ENCODE results near the gene CLASP2.
A peak's percentile ranks its signal among the peaks of the same experiment; 100 is the strongest.
"Not testable (repeated sequence)": the region's sequence is repeated elsewhere in the genome, so short reads cannot be mapped to it uniquely, and the experiment has no call there.

The CLASP2 gene

GRCh38 chr3:33526787-33527186 lies 191.3 kb downstream of the CLASP2 start:
- DNase-seq: no peak

- DNase-seq: no peak
Observed at GRCh38 chr3:33525232-33525631, 192.8 kb downstream of the CLASP2 start.

DNA sequence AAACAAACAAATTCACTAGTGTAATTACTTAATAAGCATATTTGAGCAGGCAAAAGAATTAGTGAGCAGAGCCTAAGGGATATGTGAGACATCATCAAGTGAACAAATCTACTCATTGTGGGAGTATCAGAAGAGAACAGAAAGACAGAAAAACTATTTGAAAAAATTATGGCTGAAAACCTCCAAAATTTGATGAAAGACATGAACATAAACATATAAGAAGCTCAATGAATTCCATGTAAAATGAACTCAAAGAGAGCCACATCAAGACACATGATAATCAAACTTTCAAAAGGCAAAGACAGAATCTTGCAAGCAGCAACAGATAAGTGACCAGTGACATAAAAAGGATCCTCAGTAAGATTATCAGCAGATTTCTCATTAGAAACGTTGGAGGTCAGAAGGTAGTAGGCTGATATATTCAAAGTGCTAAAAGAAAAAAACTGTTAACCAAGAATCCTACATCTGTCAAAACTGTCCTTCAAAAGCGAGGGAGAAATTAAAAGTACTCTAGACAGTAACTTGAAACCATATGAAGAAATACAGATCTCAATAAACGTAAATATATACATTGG lies 194.9 kb downstream of the CLASP2 start:
- DNase-seq: no peak

DNA sequence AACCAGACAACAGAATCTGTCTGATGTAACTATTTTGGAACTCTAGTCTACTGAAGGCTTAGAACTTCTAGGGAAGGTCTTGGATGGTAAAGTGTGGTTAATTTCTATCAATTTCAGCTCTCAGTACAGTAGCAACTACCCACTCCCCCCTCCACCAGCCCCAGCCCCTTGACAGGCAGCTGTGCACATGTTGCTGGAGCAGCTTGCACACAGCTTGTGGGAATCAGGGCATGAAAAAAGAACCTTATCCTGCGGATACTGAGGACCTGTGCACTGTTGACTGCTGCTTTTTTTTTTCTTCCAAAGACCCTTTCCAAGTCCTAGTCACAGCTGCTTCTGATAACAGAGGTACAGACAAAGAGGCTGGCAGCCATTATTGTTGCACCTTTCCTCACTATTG lies 196.3 kb downstream of the CLASP2 start:
- no peak for DNase-seq

- DNase-seq: no peak
Observed at GRCh38 chr3:33513262-33513863, 204.7 kb downstream of the CLASP2 start.

- no peak for DNase-seq
Observed at GRCh38 chr3:33505027-33505426, 213.0 kb downstream of the CLASP2 start.

GRCh38 chr3:33496449-33496848 lies 221.6 kb downstream of the CLASP2 start:
- DNase-seq: no peak

DNA sequence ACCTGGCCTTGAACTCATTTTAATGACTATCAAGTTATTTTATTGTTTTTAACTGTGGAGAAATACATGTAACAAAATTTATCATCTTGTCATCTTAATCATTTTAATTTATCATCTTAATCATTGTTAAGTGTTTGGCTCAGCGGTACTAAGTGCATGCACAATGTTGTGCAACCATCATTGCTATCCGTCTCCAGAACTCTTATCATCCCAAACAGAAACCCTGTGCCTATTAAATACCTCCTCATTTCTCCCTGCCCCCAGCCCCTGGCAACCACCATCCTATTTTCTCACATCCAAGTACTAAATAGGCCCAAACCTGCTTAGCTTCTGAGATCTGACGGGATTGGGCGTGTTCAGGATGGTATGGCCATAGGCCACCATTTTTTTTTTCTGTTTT lies 226.3 kb downstream of the CLASP2 start:
- no peak for DNase-seq

DNA sequence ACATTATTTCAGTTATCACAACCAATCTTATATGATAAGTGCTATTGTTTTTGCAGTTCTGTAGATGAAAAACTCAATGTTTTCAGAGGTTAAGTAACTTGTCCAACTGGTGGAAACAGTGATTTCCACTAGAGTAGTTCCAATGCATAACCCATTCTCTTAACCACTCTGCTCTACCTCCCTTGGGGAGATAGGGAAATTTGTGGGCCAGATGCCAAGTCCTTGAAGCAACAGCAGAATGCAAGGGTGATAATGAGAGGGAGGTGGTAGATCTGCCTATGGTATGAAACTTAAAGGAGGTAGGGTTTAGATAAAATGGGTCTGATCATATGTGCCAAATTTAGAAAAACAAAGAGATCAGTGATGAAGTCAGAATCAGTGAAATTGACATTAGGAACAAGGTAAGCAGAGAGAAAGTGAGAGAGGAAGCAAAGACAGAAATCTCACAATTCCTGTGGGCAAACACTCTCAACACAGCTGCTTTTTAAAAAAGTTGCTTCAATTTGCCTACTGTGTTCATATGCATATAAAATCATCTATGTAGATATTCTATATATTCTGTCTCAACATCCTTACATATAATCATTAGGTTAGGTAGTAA lies 227.3 kb downstream of the CLASP2 start:
- peak; percentile 40 for DNase-seq

DNA sequence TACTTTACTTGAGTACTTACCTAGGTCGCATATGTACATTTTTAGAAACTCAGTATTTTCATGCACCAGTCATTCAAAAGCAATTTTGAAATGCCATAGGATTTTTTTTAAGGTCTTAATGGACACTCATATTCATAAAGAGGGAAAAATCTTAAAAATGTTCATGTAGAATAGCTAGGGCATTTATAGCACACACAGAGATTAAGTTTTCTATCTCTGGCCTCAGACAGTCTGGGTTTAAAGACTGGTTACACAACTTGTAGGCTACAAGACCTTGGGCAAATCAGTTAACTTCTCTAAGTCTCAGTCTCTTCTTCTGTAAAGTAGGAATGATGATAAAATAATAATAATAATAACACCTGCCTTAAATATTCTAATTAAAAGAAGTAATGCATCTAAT lies 229.4 kb downstream of the CLASP2 start:
- no peak for DNase-seq

DNA sequence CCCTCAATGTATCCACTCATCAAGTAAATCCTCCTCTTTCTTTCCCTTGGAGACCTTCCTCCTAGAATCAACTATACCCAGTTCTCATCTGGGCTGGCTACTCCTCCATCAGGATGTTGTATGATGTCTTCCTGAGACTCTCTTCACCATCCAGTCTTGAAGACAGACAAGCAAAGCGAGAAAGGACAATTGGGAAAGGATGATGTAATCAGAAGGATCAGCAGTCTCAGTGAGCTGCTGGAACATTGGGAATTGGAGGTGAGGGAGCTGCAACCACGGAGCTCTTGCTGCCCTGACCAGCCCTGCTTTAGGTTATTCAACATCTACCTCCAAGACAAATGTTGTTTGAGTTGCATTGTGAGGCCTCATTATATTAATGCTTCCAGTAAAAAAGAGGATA lies 229.8 kb downstream of the CLASP2 start:
- DNase-seq: no peak

- no peak for DNase-seq
Observed at GRCh38 chr3:33482111-33482521, 235.9 kb downstream of the CLASP2 start.

GRCh38 chr3:33474896-33475295 lies 243.2 kb downstream of the CLASP2 start:
- no peak for DNase-seq

GRCh38 chr3:33473813-33474212 lies 244.2 kb downstream of the CLASP2 start:
- no peak for DNase-seq

DNA sequence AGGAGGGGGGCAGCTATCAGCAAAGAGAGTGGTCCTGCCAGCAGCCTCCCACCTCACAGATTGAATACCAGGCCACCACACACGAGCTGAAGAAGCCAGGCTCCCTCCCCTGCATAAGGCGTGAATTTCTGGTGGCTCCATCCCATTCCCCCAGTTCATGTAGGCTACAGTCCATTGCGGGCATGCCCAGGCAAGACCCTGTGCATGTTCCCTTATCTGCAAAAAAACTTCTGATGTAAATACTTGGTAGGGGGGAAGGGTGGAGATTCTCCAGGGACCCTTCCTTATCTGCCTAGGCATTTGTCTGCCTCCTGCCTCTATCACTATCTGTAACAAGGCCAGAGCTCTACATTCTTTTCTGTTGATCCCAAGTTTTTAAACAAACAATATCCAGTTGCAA lies 250.3 kb downstream of the CLASP2 start:
- DNase-seq: no peak

DNA sequence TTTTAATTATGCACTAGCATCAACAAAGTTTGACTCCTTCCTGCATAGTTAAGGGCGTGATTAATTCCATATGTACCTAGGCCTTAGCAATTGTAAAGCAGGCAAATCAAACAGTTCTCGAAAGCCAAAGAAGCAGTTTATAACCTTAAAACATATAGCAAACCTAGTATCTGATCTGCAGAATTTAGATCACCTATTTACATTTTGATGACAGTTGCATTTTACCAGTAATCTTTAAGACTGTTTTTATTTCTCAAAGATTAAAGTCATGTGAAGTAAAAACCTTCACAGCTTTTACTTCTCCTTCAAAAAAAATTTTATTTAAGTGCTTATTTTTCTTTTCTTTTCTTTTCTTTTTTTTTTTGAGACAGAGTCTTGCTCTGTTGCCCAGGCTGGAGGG lies 257.0 kb downstream of the CLASP2 start:
- no peak for DNase-seq

- not testable (repeated sequence) for DNase-seq
Observed at GRCh38 chr3:33459577-33459976, 258.5 kb downstream of the CLASP2 start.

DNA sequence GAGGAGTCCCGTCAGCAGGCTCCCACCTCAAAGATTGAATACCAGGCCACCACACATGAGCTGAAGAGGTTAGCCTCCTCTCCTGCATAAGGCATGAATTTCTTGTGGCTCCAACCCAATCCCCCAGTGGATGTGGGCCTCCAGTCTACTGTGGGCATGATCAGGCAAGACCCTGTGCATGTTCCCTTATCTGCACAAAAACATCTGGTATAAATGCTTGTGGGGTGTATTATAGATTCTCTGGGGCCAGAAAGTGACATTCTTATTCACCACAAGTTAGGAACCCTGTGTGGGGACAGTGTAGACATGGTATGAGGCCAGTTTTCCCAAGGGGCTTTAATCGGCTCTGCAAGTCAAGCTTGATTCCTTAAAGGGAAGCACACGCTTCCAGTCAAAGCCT lies 259.6 kb downstream of the CLASP2 start:
- no peak for DNase-seq

DNA sequence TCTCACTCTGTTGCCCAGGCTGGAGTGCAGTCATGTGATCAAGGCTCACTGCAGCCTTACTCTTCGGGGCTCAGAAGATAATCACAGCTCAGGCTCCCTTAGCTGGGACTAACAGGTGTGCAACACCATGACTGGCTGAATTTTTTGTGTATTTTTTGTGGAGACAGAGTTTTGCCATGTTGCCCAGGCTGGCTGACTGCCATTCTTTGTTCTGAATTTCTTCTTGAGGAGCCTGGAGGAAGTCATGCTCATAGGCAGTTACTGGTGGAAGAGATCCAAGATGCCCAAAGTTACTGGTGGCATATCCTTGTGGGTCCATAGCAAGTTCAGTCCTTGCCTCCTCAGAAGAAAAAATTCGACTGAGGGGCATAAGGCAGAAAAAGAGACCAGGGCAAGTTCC lies 261.3 kb downstream of the CLASP2 start:
- no peak for DNase-seq

- no peak for DNase-seq
Observed at GRCh38 chr3:33453331-33453761, 264.7 kb downstream of the CLASP2 start.

DNA sequence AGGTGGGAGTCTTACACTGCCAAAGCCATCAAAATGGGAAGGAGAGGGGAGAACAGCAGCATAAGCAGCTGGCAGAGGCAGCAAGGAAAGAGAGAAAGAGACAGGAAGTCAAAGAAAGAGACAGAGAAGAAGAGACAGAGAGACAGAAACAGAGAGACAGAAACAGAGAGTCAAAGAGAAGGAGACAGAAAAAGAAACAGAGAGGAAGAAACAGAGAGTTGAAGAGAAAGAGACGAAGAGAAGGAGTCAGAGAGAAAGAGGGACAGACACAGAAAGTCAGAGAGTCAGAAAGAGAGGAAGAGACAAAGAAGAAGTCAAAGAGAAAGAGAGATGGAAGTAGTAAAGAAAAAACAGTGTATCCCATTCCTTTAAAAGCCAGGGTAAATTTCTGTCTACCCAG lies 266.1 kb downstream of the CLASP2 start:
- DNase-seq: not testable (repeated sequence)

GRCh38 chr3:33447958-33448357 lies 270.1 kb downstream of the CLASP2 start:
- no peak for DNase-seq

- not testable (repeated sequence) for DNase-seq
Observed at GRCh38 chr3:33447256-33447625, 270.8 kb downstream of the CLASP2 start.

Measured in NCI-H526 treated with DMSO at 0.1 percent for 48 hours (cell line).